Endodermal cell (in vitro differentiated cells): ENCODE measurements around the gene SRPX. TPM values are rescaled to one million over a fixed set of nuclear protein-coding genes. Genes with fewer than 3 reads are reported as not detected.

ENCODE experiments used
- DNase-seq: peaks from one replicate; pipeline ENCODE4 v3.0.0-alpha.2; 2017
- H3K27ac ChIP-seq: 2 replicates; pipeline ENCODE4 v1.5.1; 2013; ENCODE audit warnings: mild to moderate bottlenecking, low read depth, low read length, moderate library complexity
- H3K27me3 ChIP-seq: 2 replicates; pipeline ENCODE4 v1.6.1; 2013; ENCODE audit warnings: mild to moderate bottlenecking, low read length, moderate library complexity; ENCODE audit not compliant: insufficient read depth, control insufficient read depth, poor library complexity, severe bottlenecking
- H3K36me3 ChIP-seq: 2 replicates; pipeline ENCODE4 v1.7.0; 2013; ENCODE audit warnings: mild to moderate bottlenecking, low read length, moderate library complexity; ENCODE audit not compliant: control insufficient read depth, insufficient read depth
- H3K4me1 ChIP-seq: one replicate; pipeline ENCODE4 v1.7.0; 2013; ENCODE audit warnings: low read length; ENCODE audit not compliant: control insufficient read depth, insufficient read depth
- H3K4me3 ChIP-seq: 2 replicates; pipeline ENCODE4 v1.5.1; 2013; ENCODE audit warnings: mild to moderate bottlenecking, low read length, moderate library complexity
- H3K9ac ChIP-seq: 2 replicates; pipeline ENCODE4 v1.6.1; 2013; ENCODE audit warnings: mild to moderate bottlenecking, low read length, moderate library complexity; ENCODE audit not compliant: poor library complexity, severe bottlenecking; ENCODE audit errors: extremely low read depth
- H3K9me3 ChIP-seq: 2 replicates; pipeline ENCODE4 v1.6.1; 2013; ENCODE audit warnings: mild to moderate bottlenecking, low read length, moderate library complexity; ENCODE audit not compliant: control insufficient read depth
- H3K27ac Mint-ChIP-seq: 2 replicates; pipeline ENCODE4 v1.8.0; 2020; ENCODE audit warnings: mixed read lengths
- H3K27me3 Mint-ChIP-seq: 2 replicates; pipeline ENCODE4 v1.8.0; 2021; ENCODE audit warnings: mild to moderate bottlenecking, mixed read lengths; ENCODE audit not compliant: insufficient read depth
- H3K36me3 Mint-ChIP-seq: 2 replicates; pipeline ENCODE4 v1.8.0; 2020; ENCODE audit warnings: low read depth, mixed read lengths
- H3K4me1 Mint-ChIP-seq: 2 replicates; pipeline ENCODE4 v1.8.0; 2020; ENCODE audit warnings: mixed read lengths
- H3K4me3 Mint-ChIP-seq: 2 replicates; pipeline ENCODE4 v1.8.0; 2020; ENCODE audit warnings: mild to moderate bottlenecking, moderate library complexity, mixed read lengths
- H3K9me3 Mint-ChIP-seq: 2 replicates; pipeline ENCODE4 v1.8.0; 2020; ENCODE audit warnings: mild to moderate bottlenecking, mixed read lengths
- WGBS, 2 experiments: methylation state at CpG; one replicate each; pipeline versions ENCODE4 v1.1.5 to v1.1.7; 2013; ENCODE audit warnings: missing lambda C conversion rate in 2 of 2, mixed read lengths in 1 of 2; ENCODE audit not compliant: insufficient coverage in 1 of 2, insufficient read length in 1 of 2; 5-methylcytosine and 5-hydroxymethylcytosine counted together
- total RNA-seq, 2 donors: library from RNA; stranded (reverse); fragmentation: NEBNext Ultra II Directional in 1 of 2; extraction: Animal tissue kit (Norgen Biotek cat#: 25700) in 1 of 2; gene quantifications; 2 replicates in 1 of 2; 3 replicates in 1 of 2; pipeline ENCODE4 v1.2.1, GENCODE V29; 2021
- TF ChIP-seq, protein P1 (sequence below): fragments of 200-600 bp; sonication (generic); conservative IDR thresholded peaks from 2 replicates; pipeline ENCODE4 v1.5.0; 2021; ENCODE audit warnings: antibody characterized with exemption, mild to moderate bottlenecking

SRPX gene
- total RNA-seq, 2 donors from 2014 or later, result 1.8 to 3.4 TPM

- TF ChIP-seq, protein P1, sequence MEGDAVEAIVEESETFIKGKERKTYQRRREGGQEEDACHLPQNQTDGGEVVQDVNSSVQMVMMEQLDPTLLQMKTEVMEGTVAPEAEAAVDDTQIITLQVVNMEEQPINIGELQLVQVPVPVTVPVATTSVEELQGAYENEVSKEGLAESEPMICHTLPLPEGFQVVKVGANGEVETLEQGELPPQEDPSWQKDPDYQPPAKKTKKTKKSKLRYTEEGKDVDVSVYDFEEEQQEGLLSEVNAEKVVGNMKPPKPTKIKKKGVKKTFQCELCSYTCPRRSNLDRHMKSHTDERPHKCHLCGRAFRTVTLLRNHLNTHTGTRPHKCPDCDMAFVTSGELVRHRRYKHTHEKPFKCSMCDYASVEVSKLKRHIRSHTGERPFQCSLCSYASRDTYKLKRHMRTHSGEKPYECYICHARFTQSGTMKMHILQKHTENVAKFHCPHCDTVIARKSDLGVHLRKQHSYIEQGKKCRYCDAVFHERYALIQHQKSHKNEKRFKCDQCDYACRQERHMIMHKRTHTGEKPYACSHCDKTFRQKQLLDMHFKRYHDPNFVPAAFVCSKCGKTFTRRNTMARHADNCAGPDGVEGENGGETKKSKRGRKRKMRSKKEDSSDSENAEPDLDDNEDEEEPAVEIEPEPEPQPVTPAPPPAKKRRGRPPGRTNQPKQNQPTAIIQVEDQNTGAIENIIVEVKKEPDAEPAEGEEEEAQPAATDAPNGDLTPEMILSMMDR, result no peak
- Histone ChIP-seq H3K36me3 (no peaks in the 10 kb centered on the region), H3K9me3 (no peaks in the 10 kb centered on the region), H3K4me3 (no peak overlapping the region), H3K4me1 (no peaks in the 10 kb centered on the region), H3K27me3 (no peaks in the 10 kb centered on the region), H3K9ac (no peak overlapping the region), H3K27ac (no peak overlapping the region)
- WGBS, 2 experiments, result 94% methylated on average over 3 of the region's 9 CpGs; no CpG with 5 or more reads in 1 of the 2 experiments
- Mint-ChIP-seq H3K27me3 (no peaks in the 10 kb centered on the region), H3K9me3 (peaks cover 39% of the 10 kb centered on the region), H3K36me3 (peaks cover 3% of the 10 kb centered on the region), H3K27ac (no peak overlapping the region), H3K4me1 (peaks cover 10% of the 10 kb centered on the region), H3K4me3 (no peak overlapping the region)
- no peak for DNase-seq
Measured at GRCh38 chrX:38262715-38263620, 42.3 kb upstream of the SRPX start.

DNA sequence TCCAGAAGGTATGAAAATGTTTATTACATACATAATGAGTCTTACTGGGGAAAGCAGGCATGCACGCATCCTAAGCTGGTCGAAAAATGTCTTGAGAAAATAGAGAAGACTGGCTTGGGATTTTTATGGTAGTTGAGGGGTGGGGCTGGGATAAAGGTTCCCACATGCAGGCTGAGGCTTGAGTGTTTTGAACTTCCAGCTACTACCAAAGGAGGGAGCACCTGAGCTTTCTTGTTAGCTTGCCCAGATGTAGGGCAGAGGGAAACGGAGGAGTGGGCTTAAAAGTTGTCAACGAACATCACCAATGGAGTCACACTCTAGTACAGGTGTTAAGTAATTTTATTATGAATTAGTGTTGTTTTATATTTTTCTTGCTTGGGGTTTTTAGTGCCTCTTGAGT, 39.6 kb upstream of the SRPX start:
- H3K4me3 Mint-ChIP-seq, result no peak overlapping the region
- no peak overlapping the region for H3K4me3 ChIP-seq
- DNase-seq, result peak; percentile 76
- H3K4me1 ChIP-seq, result no peaks in the 10 kb centered on the region
- no peaks in the 10 kb centered on the region for H3K36me3 Mint-ChIP-seq
- no peaks in the 10 kb centered on the region for H3K4me1 Mint-ChIP-seq
- no peaks in the 10 kb centered on the region for H3K9me3 ChIP-seq
- TF ChIP-seq, protein P1, result peak; percentile 68
- H3K27ac Mint-ChIP-seq, result no peak overlapping the region
- peaks cover 31% of the 10 kb centered on the region for H3K9me3 Mint-ChIP-seq
- no peaks in the 10 kb centered on the region for H3K27me3 ChIP-seq
- WGBS, 2 experiments, result 41% methylated on average over 4 of the region's 4 CpGs; no CpG with 5 or more reads in 1 of the 2 experiments
- H3K27me3 Mint-ChIP-seq, result no peaks in the 10 kb centered on the region
- no peak overlapping the region for H3K9ac ChIP-seq
- no peaks in the 10 kb centered on the region for H3K36me3 ChIP-seq
- no peak overlapping the region for H3K27ac ChIP-seq

DNA sequence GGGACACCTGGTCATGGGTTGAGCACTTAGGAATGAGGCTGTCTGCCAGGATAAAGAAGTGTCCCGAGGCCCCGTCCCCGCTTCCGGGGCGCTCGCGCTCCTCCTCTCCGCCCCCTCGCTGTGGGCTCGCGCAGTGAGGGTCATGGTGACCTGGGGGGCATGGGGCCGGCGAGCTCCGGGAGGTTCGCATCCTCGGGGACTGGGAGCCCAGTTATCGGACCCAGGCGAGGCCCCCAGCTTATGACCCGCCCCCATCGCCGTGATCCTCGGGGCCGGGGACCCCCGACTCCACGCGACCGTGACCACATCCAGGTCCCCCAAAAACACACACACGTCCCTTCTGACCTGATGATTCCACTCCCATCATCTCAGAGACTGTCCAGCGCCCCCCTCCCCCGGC, 35.3 kb upstream of the SRPX start:
- Mint-ChIP-seq H3K27ac (no peak overlapping the region), H3K4me1 (no peaks in the 10 kb centered on the region), H3K4me3 (no peak overlapping the region), H3K27me3 (no peaks in the 10 kb centered on the region), H3K9me3 (peaks cover 38% of the 10 kb centered on the region), H3K36me3 (no peaks in the 10 kb centered on the region)
- 91% methylated on average over 23 of the region's 30 CpGs; no CpG with 5 or more reads in 1 of the 2 experiments for WGBS, 2 experiments
- DNase-seq, result no peak
- no peaks in the 10 kb centered on the region for H3K9me3 ChIP-seq
- no peaks in the 10 kb centered on the region for H3K27me3 ChIP-seq
- no peak overlapping the region for H3K4me3 ChIP-seq
- H3K36me3 ChIP-seq, result no peaks in the 10 kb centered on the region
- no peaks in the 10 kb centered on the region for H3K4me1 ChIP-seq
- H3K27ac ChIP-seq, result no peak overlapping the region
- TF ChIP-seq, protein P1, result no peak
- no peak overlapping the region for H3K9ac ChIP-seq
